Cerebellar cortex (tissue), 1 donor: ENCODE results near the gene LTK.
A peak's percentile ranks its signal among the peaks of the same experiment; 100 is the strongest.

Experiments used
- DNase-seq: peaks from one replicate; pipeline ENCODE4 v3.0.0-alpha.2; 2015; ENCODE audit warnings: low spot score

LTK gene

DNA sequence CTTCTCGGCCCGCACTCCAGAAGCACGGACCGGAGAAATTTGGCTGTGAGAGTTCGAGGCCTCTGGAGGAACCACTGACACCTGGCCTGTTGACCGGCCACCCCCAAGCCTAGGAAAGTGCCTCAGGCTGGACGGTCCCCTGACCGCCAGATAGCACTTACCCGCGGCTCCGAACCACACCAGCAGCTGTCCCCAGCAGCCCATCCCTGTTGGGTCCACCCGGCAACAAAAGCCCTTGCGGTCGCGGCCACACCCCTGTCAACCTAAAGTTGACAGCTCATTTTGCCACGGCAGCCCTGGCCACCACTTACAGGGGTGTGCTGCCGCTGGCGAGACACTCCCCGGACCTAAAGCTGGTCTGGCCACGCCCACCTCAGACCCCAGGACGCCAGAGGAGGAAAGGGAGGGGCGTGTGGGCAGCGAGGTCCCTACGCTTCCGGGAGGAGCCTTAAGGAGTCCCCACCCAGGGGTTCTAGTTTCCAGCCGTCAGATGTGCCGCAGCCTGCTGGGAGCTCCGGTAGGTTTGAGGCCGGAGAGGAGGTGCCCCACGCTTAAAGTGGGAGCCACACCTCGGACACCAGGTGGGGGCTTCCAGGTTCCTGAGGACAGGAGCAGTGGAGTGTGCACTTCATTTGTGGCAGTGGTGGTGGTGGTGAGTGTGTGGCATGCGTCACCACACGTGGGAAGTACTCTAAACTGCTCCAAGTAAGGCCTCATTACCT, at the start of gene LTK:
Gene LTK (minus strand): TSS at position 322 of the 722 bp plus-strand sequence. CDS start 118 bp downstream, at position 204.
- DNase-seq = no peak

GRCh38 chr15:41562784-41563198, 49.2 kb upstream of the LTK start:
- no peak for DNase-seq

- no peak for DNase-seq
Measured at GRCh38 chr15:41562244-41562643, 48.6 kb upstream of the LTK start.

GRCh38 chr15:41561777-41562145, 48.1 kb upstream of the LTK start:
- peak; percentile 82 for DNase-seq

- DNase-seq = peak; percentile 76
Measured at GRCh38 chr15:41561104-41561776, 47.6 kb upstream of the LTK start.

GRCh38 chr15:41560572-41560874, 46.9 kb upstream of the LTK start:
- DNase-seq = peak; percentile 57

- DNase-seq = no peak
Measured at GRCh38 chr15:41559239-41559782, 45.7 kb upstream of the LTK start.

GRCh38 chr15:41558400-41559238, 45.0 kb upstream of the LTK start, which contains the start of gene TYRO3:
TSS of gene TYRO3 (plus strand) at chr15:41559212. CDS start at chr15:41559258, 46 bp downstream.
- peak; percentile 64 for DNase-seq

DNA sequence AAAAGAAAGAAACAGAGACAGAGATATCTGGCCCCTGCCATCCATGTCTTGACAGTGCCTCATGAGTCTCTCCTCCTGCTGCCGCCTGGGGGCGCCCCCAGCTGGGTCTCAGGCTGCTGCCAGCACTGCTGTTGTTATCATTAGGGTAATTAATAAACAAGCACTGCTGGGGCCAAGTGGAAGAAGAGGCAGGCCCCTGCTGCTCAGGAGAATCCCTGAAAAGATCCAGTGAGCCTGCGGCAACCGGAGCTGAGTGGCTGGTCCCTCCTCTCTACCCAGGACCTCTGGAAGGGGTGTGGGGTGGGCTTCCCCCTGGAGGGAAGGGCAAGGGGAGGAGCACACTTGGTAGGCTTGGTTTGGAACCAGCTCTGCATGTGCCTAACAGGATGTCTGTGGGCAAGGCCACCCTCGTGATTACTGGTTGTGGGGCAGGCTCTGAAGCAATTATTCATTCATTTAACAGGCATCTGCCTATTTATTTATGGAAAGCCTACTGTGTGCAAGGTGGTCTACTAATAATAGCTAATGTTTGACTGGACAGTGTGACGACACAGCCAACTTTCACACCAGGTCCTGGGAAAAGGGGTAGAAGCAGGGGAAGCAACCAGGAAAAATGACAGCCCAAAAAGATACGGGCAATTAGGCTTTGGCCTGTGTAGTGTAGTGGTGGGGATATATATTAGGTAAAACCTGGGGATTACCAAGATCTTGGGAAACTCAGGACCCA, 44.2 kb upstream of the LTK start:
- peak; percentile 85 for DNase-seq

GRCh38 chr15:41556677-41557076, 43.0 kb upstream of the LTK start:
- DNase-seq = no peak

DNA sequence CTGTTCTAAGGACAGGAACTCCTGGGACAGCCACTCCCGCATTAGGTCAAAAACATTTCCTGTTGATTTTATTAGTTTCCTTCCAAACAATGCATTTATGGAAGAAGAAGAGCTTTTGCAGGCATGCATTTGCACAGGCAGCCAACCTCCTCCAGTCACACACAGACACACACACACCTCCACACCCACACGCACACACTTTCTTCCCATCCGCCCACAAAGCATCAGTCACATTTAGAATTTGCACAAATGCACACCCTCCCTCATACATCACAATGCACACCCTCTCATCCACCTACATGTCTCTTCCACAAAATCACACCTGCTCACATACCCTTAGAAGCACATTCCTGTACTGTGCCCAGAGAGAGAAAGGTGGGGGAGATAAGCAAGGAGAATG, 41.3 kb upstream of the LTK start:
- DNase-seq = no peak

- DNase-seq = no peak
Measured at GRCh38 chr15:41554343-41554742, 40.7 kb upstream of the LTK start.

DNA sequence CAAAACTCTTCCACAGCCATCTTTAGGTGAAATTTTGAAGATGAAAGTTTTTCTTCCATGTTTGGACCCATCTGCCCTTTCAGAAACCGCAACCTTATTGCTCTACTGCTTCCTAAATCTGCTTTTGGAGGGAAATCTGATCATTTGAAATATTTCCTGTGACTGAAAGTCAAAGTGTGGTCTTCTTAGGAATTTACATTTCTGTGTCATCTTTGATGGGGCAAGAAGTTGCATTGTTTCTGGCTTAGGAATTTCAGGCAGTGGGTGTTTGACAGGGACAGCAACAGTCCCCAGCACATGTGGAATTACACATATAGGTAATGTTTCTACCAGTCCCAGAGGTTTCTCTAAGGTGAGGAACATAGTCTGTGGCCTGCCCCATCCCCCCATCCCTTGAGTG, 40.1 kb upstream of the LTK start:
- no peak for DNase-seq

DNA sequence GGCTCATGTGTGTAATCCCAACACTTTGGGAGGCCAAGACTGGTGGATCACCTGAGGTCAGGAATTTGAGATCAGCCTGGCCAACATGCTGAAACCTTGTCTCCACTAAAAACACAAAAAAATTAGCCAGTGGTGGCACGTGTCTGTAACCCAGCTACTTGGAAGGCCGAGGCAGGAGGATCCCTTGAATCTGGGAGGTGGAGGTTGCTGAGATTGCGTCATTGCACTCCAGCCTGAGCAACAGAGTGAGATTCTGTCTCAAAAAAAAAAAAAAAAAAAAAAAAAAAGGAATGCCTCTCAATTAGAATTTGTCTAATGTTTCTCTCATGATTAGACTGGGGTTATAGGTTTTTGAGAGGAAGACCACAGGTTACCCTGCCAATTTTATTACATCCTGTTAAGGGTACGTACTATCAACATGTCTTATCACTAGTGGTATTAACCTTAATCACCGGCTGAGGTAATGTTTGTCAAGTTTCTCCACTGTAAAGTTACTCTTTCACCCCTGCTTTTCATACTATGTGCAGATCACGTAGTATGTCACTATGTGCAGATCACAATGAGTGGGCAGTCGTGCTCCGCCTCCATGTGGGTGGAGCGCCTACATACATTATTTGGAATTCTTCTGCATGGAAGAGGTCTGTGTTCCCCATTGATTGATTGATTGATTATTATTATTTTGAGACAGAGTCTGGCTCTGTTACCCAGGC, 36.6 kb upstream of the LTK start:
- no peak for DNase-seq

GRCh38 chr15:41546851-41547786, 33.5 kb upstream of the LTK start:
- no peak for DNase-seq

GRCh38 chr15:41545218-41545617, 31.6 kb upstream of the LTK start:
- no peak for DNase-seq

DNA sequence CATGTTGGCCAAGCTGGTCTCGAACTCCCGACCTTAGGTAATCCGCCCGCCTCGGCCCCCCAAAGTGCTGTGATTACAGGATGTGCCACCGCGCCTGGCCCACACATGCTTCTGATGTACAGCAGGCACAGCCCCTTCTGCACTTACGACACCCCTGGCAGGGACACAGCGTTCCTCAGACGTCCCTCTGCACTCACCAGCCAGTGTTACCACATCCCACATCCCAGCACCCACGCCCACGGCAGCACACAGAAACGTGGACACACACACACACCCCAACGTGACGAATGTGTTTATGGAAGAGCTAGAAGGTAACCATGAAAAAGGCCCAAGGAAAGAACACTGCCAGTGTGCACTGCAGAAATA, 31.0 kb upstream of the LTK start:
- DNase-seq = no peak

DNA sequence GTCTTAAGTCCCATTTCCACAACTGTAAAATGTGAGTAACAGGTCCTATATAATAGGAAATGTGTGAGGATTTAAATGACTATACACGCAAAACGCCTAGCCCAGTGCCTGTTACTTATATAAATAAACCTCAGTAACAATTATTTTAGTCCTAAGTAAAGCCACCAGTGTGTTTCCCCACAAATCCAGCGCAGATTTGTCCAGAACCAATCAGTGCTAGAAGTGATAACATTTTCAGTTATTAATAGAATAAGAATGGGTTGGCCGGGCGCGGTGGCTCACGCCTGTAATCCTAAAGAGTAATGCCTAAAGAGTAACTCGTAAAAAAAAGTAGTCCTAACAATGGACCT, 29.9 kb upstream of the LTK start:
- DNase-seq = no peak

GRCh38 chr15:41536866-41537265, 23.2 kb upstream of the LTK start:
- DNase-seq = no peak

DNA sequence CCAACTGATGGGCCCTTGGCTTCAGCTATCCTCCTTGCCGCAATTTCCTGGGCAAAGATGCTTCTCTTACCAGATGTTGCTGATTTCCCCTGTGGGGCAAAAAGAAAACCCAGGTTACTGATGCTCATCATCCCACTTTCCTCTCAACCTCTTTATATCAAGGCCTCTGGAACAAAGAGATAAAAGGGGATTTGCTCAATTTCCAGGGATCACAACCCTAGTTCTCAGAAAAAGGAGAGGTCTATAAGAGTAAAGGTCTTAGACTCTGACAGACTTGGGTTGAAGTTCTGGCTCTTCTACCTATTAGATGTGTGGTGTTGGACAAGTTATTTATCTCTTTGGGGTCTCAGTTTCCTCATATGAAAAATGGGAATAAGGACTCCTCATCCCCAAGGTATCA, 21.9 kb upstream of the LTK start:
- DNase-seq = no peak
